Activated CD4-positive, CD25-positive, alpha-beta regulatory T cell treated with anti-CD3 and anti-CD28 coated beads, Interleukin-2, amount 50 U/mL, for 72 hours (primary cell): ENCODE results near the gene BUB3.

Experiments
- DNase-seq: peaks from one replicate; pipeline ENCODE4 v3.0.0; 2021

The BUB3 gene

DNA sequence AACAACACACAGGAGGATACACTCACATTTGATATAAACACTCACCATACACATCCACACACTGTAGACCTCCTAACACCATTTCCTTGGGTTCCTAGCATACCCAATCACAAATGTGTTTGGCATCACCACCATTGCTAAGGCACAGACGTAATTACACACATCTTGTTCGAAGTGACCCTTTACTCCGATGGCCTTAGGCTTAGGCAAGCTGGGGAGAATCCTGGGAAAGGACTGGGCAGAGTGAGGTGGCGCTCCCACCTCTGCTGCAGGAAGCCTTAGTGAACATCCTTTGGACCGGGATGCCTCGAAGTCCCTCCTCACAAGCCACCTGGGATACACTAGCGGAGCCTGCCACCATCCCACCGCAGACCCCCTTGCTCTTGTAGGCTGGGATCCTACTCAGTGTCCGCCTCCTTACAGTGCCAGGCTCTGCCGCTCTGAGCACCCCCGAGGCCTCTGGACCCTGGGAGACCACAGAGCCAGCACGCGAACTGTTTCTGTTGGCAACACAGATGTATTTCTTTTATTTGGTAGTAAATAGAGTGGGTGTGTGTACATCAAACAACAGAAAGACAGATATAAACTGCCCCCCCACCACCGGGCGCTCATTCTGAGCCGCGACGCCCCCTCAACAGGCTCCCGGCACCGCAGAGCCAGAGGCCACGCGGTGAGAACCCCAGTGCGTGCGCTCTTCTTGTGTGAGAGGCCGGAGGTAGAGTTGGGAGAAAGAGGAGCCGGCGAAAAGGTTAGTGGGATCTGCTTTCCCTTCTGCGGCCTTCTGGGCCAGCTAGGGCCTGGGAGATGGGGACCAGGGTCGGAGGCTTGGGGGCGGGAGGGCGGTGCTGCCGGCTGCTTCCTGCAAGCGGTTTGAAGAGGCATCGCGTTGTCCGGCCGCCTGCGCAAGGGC lies 12.2 kb upstream of the BUB3 start:
- no peak for DNase-seq

DNA sequence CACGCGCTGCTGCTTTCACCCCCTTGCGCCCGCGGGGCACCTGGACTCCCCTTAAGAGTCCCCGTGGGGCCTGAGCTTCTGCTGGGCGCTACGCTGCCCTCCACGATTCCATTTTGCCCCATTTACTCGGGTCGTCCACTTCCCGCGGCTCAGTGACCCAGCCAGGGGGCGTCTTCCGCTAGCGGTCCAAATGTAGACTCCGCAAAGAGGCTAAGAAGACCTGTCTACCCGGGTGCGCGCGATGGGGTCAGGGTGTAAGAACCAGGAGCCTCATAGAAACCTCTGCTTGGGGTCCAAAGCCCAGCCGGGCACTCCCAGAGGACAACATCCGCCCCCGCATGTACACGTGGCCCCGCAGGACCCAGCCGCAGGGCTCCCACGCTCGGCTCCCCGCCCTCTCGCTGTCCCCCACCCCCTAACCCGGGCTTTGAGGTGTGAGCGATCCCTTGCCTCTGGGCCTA lies 11.5 kb upstream of the BUB3 start:
- no peak for DNase-seq

- no peak for DNase-seq
These were observed 10.9 kb upstream of the BUB3 start for GRCh38 chr10:123143162-123143824.

DNA sequence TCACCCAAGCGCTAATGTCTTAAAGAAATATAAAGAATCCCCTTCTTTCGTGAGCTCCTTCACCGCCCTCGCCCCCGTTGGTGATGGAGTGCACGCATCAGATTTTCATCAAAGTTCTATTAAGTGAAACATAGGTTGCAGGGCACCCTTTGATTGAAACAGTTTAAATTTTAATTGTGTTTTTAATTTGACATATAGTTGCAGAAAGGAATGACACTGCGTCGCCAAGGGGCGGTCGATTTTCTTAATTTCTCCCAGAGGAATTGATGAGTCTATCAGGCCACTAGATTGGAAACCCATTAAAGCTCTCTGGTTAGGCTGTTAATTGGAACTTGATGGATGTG lies 10.4 kb upstream of the BUB3 start:
- no peak for DNase-seq

DNA sequence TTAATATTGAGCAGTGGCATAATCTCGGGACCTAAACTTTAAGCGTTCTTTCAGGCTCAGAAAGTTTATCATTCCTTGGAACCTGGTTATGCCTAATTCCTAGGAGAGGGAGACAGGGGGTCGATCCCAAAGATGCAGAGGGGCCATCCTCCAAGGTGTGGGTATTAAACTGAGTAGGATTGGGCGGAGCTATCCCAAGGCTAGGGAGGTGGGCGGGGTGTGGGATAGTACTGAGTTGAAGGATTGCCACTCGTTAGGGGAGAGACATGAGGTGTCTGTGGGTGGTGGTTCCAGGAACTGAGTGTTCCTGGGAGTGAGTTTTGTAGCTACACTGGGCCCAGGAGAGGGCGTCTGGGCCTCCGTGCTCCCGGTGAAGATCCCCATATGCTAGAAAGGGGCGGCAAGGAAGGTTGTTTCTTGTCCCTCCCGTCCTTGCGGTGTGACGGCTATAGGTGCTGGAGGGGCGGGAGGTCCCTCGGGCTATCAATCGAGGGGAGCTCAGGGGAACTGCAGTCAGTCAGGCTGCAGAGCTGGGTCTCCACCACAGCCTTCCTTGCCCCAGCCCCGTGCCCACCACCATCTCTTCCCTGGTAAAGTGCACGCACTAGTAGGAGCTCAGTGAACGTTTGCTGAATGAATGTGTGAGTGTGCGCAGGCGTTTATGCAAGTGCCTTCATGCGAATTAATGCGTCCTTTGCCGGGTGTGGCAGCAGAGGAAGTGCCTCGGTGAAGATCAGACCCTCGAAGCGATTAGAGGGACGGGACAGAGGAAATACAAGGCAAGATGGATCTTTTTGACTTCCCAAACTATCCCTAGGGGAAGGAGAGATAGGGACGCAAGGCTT lies 9.3 kb upstream of the BUB3 start:
- no peak for DNase-seq

DNA sequence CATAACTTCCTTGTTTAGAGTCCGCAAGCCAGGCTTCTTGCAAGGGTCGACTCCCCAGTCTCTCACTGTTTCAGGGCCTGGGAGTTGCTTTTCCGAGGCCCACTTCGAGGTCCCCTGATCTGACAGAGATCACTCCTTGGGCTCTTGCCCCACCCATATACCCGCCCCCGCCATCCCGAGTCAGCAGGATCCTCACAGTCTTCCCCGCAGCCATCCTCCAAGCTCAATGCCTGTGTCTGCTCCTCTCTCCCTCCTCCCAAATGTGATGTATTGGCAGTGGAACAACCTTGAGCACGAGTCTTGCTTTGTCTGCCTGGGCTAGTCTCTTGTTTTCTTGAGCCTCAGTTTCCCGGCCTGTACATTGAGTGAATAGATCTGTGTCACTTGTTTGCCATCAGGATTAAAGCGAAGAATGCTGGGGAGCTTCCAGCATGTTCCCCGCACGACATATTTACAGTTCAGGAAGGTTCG lies 8.6 kb upstream of the BUB3 start:
- no peak for DNase-seq

DNA sequence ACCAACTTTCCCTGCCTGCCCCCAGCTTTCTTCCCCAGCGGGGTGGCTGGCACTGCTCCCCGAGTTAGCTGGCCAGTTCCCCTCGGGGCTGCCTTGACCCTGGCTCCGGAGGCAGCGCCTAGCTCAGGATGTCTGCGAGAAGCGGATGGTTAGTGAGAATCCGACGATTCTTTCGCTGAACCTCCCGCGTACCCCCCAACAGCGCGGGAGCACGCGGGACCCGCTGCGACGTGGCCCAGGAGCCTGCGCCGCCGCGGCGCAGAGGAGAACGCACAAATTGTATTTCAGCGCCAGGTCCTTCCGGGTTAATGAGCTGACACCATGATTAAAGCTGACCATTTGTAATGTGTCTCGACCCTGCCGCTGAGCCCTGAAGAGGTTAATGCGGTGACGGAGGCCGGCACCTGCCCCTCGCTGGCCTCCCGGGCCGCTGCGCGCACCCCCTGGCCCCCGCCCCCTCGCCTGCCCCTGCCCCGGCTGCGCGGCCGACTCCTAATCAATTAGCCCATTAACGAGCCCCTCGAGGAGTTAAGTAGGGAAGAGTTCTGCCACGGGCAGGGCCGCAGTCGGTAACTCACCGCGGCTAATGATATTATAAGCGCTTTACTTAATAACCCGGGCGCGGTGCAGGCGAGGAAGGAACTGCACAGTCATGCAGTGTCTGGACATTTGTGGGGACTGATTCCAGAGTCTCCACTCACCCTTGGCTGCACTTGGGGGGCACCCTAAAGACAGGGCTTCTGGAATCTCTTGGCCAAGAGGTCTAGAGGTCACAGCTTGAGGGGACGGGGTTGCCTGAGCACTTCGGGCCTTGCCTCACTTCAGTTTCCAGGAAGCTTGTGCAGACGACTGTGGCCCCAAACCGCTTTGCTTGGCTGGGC lies 7.9 kb upstream of the BUB3 start:
- no peak for DNase-seq

GRCh38 chr10:123146894-123147634 lies 7.1 kb upstream of the BUB3 start:
- DNase-seq: no peak

DNA sequence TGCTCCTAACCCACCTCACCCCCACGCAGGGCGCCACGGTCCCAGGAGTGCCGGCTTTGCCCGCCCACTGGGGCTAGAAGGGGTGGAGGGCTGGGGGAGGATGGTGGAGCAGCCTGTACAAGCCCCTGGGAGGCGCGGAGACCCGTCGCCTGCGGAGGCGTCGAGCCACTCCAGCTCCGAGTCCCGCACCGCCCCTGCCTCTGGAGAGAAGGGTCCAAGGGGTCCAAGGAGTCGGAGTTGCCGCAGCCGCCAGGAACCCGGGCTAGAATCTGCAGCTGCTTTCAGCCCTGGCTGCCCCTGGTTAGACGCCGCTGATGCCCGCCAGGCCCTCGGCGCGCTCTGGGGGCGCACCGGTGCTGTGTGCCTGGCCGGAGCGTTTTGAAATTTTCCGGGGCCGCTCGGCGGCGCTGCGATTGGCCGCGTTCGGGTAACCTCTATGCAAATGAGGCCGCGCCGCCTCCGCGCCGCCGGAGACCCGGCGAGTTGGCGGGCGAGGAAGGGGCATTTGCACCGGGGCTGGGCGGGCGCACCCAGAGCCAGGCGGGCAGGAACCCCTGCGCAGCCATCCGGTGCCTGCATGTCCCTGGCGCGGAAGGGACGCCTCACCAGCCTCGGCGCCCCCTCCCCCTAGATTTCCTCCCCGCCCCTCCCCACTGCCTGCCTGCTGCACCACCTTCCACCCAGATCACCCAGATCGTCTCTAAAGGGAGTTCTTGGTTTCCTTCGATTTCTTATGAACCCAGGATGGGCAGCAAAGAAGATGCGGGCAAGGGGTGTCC lies 6.4 kb upstream of the BUB3 start, which contains the start of gene HMX2:
HMX2 (plus strand) TSS at position 502 of the 779 bp plus-strand sequence; CDS start at position 745, 243 bp downstream.
- peak; percentile 51 for DNase-seq

DNA sequence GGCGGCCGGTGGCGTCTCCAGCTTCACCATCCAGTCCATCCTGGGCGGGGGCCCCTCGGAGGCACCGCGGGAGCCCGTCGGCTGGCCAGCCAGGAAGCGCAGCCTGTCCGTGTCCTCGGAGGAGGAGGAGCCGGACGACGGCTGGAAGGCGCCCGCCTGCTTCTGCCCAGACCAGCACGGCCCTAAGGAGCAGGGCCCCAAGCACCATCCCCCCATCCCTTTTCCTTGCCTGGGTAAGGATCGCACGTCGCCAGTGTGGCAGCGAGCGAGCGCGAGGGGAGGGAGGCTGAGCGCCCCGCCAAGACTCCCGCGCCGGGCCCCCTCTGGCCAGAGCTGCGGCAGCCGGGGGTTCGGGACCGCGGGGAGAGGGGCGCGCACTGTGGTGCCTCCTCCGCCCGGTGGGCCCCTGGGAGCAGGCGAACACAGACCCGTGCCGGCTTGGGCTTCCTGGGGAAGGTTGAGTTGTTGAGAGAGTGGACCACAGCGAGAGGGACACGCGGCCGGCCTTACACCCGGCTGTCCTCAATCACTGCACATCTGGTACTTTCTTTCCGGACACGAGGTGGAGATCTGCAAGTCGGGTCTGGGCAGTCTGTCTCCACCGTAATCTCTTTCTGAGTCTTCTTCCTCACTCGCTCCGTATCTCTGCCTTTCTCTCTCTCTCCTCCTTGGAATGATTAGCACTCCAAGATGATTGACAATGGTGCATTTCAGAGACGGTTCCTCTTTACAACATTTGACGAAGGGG lies 5.6 kb upstream of the BUB3 start:
- DNase-seq: no peak

DNA sequence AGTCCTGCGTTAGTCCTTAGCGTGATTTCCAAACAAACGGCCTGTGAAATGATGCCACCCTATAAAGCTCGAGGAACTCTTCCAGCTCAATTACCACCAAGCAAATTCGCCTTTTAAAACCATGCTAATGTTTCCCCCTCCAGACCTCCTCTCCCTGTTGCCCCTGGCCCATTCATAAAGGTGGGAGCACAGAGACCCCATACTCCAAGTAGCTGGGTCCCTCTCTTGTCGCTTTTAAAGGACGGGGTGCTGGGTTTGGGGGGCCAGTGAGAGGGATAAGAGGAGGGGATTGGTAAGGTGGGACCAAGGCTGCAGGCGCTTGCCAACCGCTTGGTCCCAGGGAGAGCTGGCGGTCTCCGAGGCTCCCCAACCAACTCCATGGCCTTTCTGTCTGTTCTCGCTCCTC lies 5.0 kb upstream of the BUB3 start:
- DNase-seq: no peak

DNA sequence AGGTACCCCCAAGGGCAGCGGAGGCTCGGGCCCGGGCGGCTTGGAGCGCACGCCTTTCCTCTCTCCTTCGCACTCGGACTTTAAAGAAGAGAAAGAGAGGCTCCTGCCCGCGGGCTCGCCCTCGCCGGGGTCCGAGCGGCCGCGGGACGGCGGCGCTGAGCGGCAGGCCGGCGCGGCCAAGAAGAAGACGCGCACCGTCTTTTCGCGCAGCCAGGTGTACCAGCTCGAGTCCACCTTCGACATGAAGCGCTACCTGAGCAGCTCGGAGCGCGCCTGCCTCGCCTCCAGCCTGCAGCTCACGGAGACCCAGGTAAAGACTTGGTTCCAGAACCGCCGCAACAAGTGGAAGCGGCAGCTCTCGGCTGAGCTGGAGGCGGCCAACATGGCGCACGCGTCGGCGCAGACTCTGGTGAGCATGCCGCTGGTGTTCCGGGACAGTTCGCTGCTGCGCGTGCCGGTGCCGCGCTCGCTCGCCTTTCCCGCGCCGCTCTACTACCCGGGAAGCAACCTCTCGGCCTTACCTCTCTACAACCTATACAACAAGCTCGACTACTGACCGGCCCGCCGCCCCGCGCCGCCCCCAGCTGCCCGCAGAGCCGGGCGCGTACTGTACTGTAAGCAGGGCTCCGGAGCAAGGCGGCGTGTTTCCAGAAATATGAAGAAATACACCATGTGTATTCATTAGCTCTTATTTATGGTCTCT lies 4.5 kb upstream of the BUB3 start:
- DNase-seq: peak; percentile 57

- peak; percentile 52 for DNase-seq
These were observed 3.8 kb upstream of the BUB3 start for GRCh38 chr10:123150271-123150985.

GRCh38 chr10:123150986-123151736 lies 3.0 kb upstream of the BUB3 start:
- no peak for DNase-seq

DNA sequence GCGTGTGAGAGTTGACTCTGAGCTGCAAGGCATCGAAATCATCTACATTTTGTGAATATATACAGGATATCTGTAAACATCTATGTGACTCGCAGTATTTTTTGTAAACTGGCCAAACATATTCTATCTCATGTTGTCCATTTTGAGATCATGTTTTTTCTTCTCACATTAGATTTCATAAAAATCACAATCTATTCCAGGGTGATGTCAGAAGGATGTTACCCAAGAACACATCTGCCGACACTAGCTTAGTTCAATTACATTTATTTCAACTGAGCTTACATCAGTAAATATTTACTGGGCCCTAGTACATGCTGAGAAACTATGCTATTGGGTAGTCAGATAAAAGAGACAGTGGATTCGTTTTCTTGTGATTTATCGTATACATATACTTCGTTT lies 2.5 kb upstream of the BUB3 start:
- no peak for DNase-seq

GRCh38 chr10:123153486-123154091 lies 613 bp upstream of the BUB3 start:
- no peak for DNase-seq
